CD4-positive, alpha-beta memory T cell (primary cell): ENCODE data around the gene NPAS1. TPM values are rescaled to one million over a fixed set of nuclear protein-coding genes. Genes with fewer than 3 reads are reported as not detected.
A peak's percentile ranks its signal among the peaks of the same experiment; 100 is the strongest.

ENCODE experiments used
- CTCF ChIA-PET: fragments of 350-600 bp; sonication (Branson Sonifier 250); formaldehyde crosslinking; loops from one replicate; lab custom pipeline; 2021; ENCODE audit warnings: inconsistent platforms; ENCODE audit not compliant: partially characterized antibody; lab: Charles Lee
- POLR2A ChIA-PET: fragments of 350-600 bp; sonication (Branson Sonifier 250); formaldehyde crosslinking; loops from one replicate; lab custom pipeline; 2021; ENCODE audit not compliant: partially characterized antibody; lab: Charles Lee
- DNase-seq, 5 donors: peaks; one replicate each; pipeline versions ENCODE4 v3.0.0 to v3.0.0-alpha.2; 2020 to 2022; ENCODE audit warnings: mixed read lengths in 1 of 5
- H3K27ac ChIP-seq: one replicate; pipeline ENCODE4 v1.7.0; 2013; ENCODE audit warnings: low read depth, low read length
- H3K27me3 ChIP-seq: 2 replicates; pipeline ENCODE4 v1.7.0; 2013; ENCODE audit warnings: mild to moderate bottlenecking, low read length, moderate library complexity; ENCODE audit not compliant: insufficient read depth
- H3K36me3 ChIP-seq: 2 replicates; pipeline ENCODE4 v1.7.0; 2013; ENCODE audit warnings: mild to moderate bottlenecking, low read length, moderate library complexity; ENCODE audit not compliant: insufficient read depth
- H3K4me1 ChIP-seq: 2 replicates; pipeline ENCODE4 v1.7.0; 2013; ENCODE audit warnings: mild to moderate bottlenecking, low read length, moderate library complexity; ENCODE audit not compliant: insufficient read depth
- H3K4me3 ChIP-seq, 2 donors: one replicate each; pipeline ENCODE4 v1.7.0; 2013; ENCODE audit warnings: low read length in 2 of 2, mild to moderate bottlenecking in 1 of 2
- H3K9me3 ChIP-seq, 2 donors: one replicate each; pipeline ENCODE4 v1.7.0; 2013; ENCODE audit warnings: low read length in 2 of 2, control low read depth in 1 of 2; ENCODE audit not compliant: control insufficient read depth in 1 of 2
- H3K27ac Mint-ChIP-seq, 7 donors: one replicate each; pipeline ENCODE4 v1.8.0; 2020 to 2021; ENCODE audit warnings: mixed read lengths in 7 of 7, mild to moderate bottlenecking in 6 of 7, inconsistent platforms in 3 of 7, moderate library complexity in 3 of 7
- H3K27me3 Mint-ChIP-seq, 2 donors: one replicate each; pipeline ENCODE4 v1.8.0; 2020 to 2021; ENCODE audit warnings: mixed read lengths in 2 of 2
- H3K36me3 Mint-ChIP-seq, 2 donors: one replicate each; pipeline ENCODE4 v1.8.0; 2020 to 2021; ENCODE audit warnings: mixed read lengths in 2 of 2, inconsistent platforms in 1 of 2, mild to moderate bottlenecking in 1 of 2
- H3K4me1 Mint-ChIP-seq, 4 donors: one replicate each; pipeline ENCODE4 v1.8.0; 2020 to 2021; ENCODE audit warnings: mixed read lengths in 4 of 4, mild to moderate bottlenecking in 1 of 4
- H3K4me3 Mint-ChIP-seq, 8 donors: one replicate each; pipeline ENCODE4 v1.8.0; 2020 to 2021; ENCODE audit warnings: mixed read lengths in 8 of 8, mild to moderate bottlenecking in 7 of 8, moderate library complexity in 6 of 8, inconsistent platforms in 3 of 8
- H3K9me3 Mint-ChIP-seq, 8 donors: one replicate each; pipeline ENCODE4 v1.8.0; 2020 to 2021; ENCODE audit warnings: mixed read lengths in 8 of 8, mild to moderate bottlenecking in 5 of 8, inconsistent platforms in 3 of 8, moderate library complexity in 1 of 8
- intact Hi-C: fragments of 100-400 bp; cut with micrococcal nuclease; formaldehyde crosslinking; loops from one replicate; pipeline ENCODE4 v1.15.1; 2023
- polyA plus RNA-seq, 2 donors: library from polyadenylated mRNA; unstranded; fragments of 300-500 nt; fragmentation: Illumina TruSeq; gene quantifications; one replicate each; pipeline ENCODE4 v1.2.3, GENCODE V29; 2021
- total RNA-seq, 2 experiments: library from RNA; stranded (reverse); gene quantifications; one replicate each; pipeline ENCODE4 v1.2.3, GENCODE V29; 2021

NPAS1 gene
- total and polyA plus RNA-seq, 4 experiments from 2014 or later = 0.35 to 0.64 TPM; not detected in 2

GRCh38 chr19:47068876-47069406 lies 49.3 kb downstream of the NPAS1 start:
- Histone ChIP-seq H3K9me3 (no peaks in the 10 kb centered on the region), H3K4me3 (no peak overlapping the region), H3K36me3 (peaks cover 64% of the 10 kb centered on the region), H3K4me1 (no peaks in the 10 kb centered on the region), H3K27ac (no peak overlapping the region), H3K27me3 (no peaks in the 10 kb centered on the region)
- Mint-ChIP-seq H3K27me3 (no peaks in the 10 kb centered on the region), H3K4me3 (no peak overlapping the region), H3K36me3 (peaks cover 23 to 66% of the 10 kb centered on the region in 2 donors), H3K27ac (peak overlapping the region in 1 of 7 donors; percentile 79), H3K9me3 (no peaks in the 10 kb centered on the region), H3K4me1 (peaks cover 0 to 2% (median 0%) of the 10 kb centered on the region in 4 donors)
- ChIA-PET CTCF (interaction anchor here (1.2 kb wide), 1 partner anchor 11 kb away, joined by 3 read pairs; no protein-coding TSS in a partner anchor), POLR2A (no interaction called here)
- no peak for DNase-seq
- intact Hi-C loops = no loop called here

GRCh38 chr19:47069795-47070194 lies 50.2 kb downstream of the NPAS1 start:
- no peaks in the 10 kb centered on the region for H3K9me3 ChIP-seq
- H3K27ac ChIP-seq = no peak overlapping the region
- peaks cover 25 to 65% of the 10 kb centered on the region in 2 donors for H3K36me3 Mint-ChIP-seq
- no peak for DNase-seq
- H3K9me3 Mint-ChIP-seq = no peaks in the 10 kb centered on the region
- H3K4me3 Mint-ChIP-seq = no peak overlapping the region
- H3K4me1 Mint-ChIP-seq = peaks cover 0 to 2% (median 0%) of the 10 kb centered on the region in 4 donors
- no peaks in the 10 kb centered on the region for H3K4me1 ChIP-seq
- CTCF ChIA-PET = interaction anchor here (1.0 to 1.2 kb wide), 2 partner anchors 10 to 141 kb away, joined by 3 read pairs; no protein-coding TSS in a partner anchor
- H3K27me3 ChIP-seq = no peaks in the 10 kb centered on the region
- no peak overlapping the region for H3K4me3 ChIP-seq
- no peaks in the 10 kb centered on the region for H3K27me3 Mint-ChIP-seq
- intact Hi-C loops = no loop called here
- POLR2A ChIA-PET = no interaction called here
- H3K27ac Mint-ChIP-seq = no peak overlapping the region
- peaks cover 68% of the 10 kb centered on the region for H3K36me3 ChIP-seq

GRCh38 chr19:47070756-47071155 lies 51.1 kb downstream of the NPAS1 start:
- no peaks in the 10 kb centered on the region for H3K9me3 ChIP-seq
- peaks cover 67% of the 10 kb centered on the region for H3K36me3 ChIP-seq
- no peaks in the 10 kb centered on the region for H3K4me1 ChIP-seq
- no peak overlapping the region for H3K4me3 ChIP-seq
- Mint-ChIP-seq H3K4me1 (peaks cover 0 to 6% (median 5%) of the 10 kb centered on the region in 4 donors), H3K36me3 (peaks cover 30 to 67% of the 10 kb centered on the region in 2 donors), H3K4me3 (no peak overlapping the region), H3K9me3 (no peaks in the 10 kb centered on the region), H3K27me3 (no peaks in the 10 kb centered on the region), H3K27ac (peak overlapping the region in 1 of 7 donors; percentile 64)
- intact Hi-C loops = no loop called here
- ChIA-PET POLR2A (no interaction called here), CTCF (interaction anchor here (1.0 kb wide), 1 partner anchor 140 kb away, joined by 3 read pairs; no protein-coding TSS in a partner anchor)
- DNase-seq = no peak
- no peaks in the 10 kb centered on the region for H3K27me3 ChIP-seq
- H3K27ac ChIP-seq = no peak overlapping the region

- POLR2A ChIA-PET = no interaction called here
- no peaks in the 10 kb centered on the region for H3K27me3 Mint-ChIP-seq
- H3K4me1 Mint-ChIP-seq = peaks cover 0 to 9% (median 5%) of the 10 kb centered on the region in 4 donors
- H3K36me3 Mint-ChIP-seq = peaks cover 30 to 70% of the 10 kb centered on the region in 2 donors
- Histone ChIP-seq H3K36me3 (peaks cover 71% of the 10 kb centered on the region), H3K27me3 (no peaks in the 10 kb centered on the region), H3K4me3 (no peak overlapping the region), H3K9me3 (no peaks in the 10 kb centered on the region), H3K4me1 (no peaks in the 10 kb centered on the region), H3K27ac (no peak overlapping the region)
- no peaks in the 10 kb centered on the region for H3K9me3 Mint-ChIP-seq
- no peak for DNase-seq
- intact Hi-C loops = no loop called here
- CTCF ChIA-PET = no interaction called here
- no peak overlapping the region for H3K4me3 Mint-ChIP-seq
- no peak overlapping the region for H3K27ac Mint-ChIP-seq
These were observed 52.1 kb downstream of the NPAS1 start for GRCh38 chr19:47071731-47072130.

GRCh38 chr19:47072323-47072722 lies 52.7 kb downstream of the NPAS1 start:
- intact Hi-C loops = no loop called here
- Mint-ChIP-seq H3K4me3 (no peak overlapping the region), H3K36me3 (peaks cover 30 to 71% of the 10 kb centered on the region in 2 donors), H3K9me3 (no peaks in the 10 kb centered on the region), H3K27me3 (no peaks in the 10 kb centered on the region), H3K4me1 (peaks cover 0 to 9% (median 5%) of the 10 kb centered on the region in 4 donors), H3K27ac (no peak overlapping the region)
- Histone ChIP-seq H3K36me3 (peaks cover 75% of the 10 kb centered on the region), H3K27me3 (no peaks in the 10 kb centered on the region), H3K4me1 (no peaks in the 10 kb centered on the region), H3K27ac (no peak overlapping the region), H3K9me3 (no peaks in the 10 kb centered on the region), H3K4me3 (no peak overlapping the region)
- DNase-seq = no peak
- ChIA-PET CTCF (no interaction called here), POLR2A (no interaction called here)

GRCh38 chr19:47073574-47073973 lies 53.9 kb downstream of the NPAS1 start:
- Histone ChIP-seq H3K4me3 (no peak overlapping the region), H3K27ac (no peak overlapping the region), H3K36me3 (peaks cover 66% of the 10 kb centered on the region), H3K9me3 (no peaks in the 10 kb centered on the region), H3K4me1 (no peaks in the 10 kb centered on the region), H3K27me3 (no peaks in the 10 kb centered on the region)
- H3K36me3 Mint-ChIP-seq = peaks cover 30 to 62% of the 10 kb centered on the region in 2 donors
- H3K4me3 Mint-ChIP-seq = no peak overlapping the region
- peak overlapping the region in 1 of 7 donors; percentile 48 for H3K27ac Mint-ChIP-seq
- CTCF ChIA-PET = no interaction called here
- no peaks in the 10 kb centered on the region for H3K27me3 Mint-ChIP-seq
- peaks cover 0 to 9% (median 5%) of the 10 kb centered on the region in 4 donors for H3K4me1 Mint-ChIP-seq
- DNase-seq = no peak
- intact Hi-C loops = no loop called here
- no peaks in the 10 kb centered on the region for H3K9me3 Mint-ChIP-seq
- POLR2A ChIA-PET = no interaction called here

- H3K36me3 Mint-ChIP-seq = peaks cover 29 to 57% of the 10 kb centered on the region in 2 donors
- Histone ChIP-seq H3K27me3 (no peaks in the 10 kb centered on the region), H3K27ac (no peak overlapping the region), H3K36me3 (peaks cover 60% of the 10 kb centered on the region), H3K4me3 (no peak overlapping the region), H3K9me3 (no peaks in the 10 kb centered on the region), H3K4me1 (no peaks in the 10 kb centered on the region)
- no peak for DNase-seq
- peaks cover 0 to 9% (median 5%) of the 10 kb centered on the region in 4 donors for H3K4me1 Mint-ChIP-seq
- H3K27ac Mint-ChIP-seq = no peak overlapping the region
- H3K9me3 Mint-ChIP-seq = no peaks in the 10 kb centered on the region
- no peak overlapping the region for H3K4me3 Mint-ChIP-seq
- CTCF ChIA-PET = no interaction called here
- intact Hi-C loops = loop anchor here (5.0 kb wide), 1 partner anchor 38 kb away; the partner anchor contains the start of gene ZC3H4
- no peaks in the 10 kb centered on the region for H3K27me3 Mint-ChIP-seq
- POLR2A ChIA-PET = no interaction called here
These were observed 55.0 kb downstream of the NPAS1 start for GRCh38 chr19:47074621-47075020.
